Measurements from ENCODE around the gene MSI2. TPM values are rescaled to one million over a fixed set of nuclear protein-coding genes. Genes with fewer than 3 reads are reported as not detected.
A peak's percentile ranks its signal among the peaks of the same experiment; 100 is the strongest.

Gene MSI2
- total RNA-seq, 1 donor from 2014 or later, result 75.5 TPM

DNA sequence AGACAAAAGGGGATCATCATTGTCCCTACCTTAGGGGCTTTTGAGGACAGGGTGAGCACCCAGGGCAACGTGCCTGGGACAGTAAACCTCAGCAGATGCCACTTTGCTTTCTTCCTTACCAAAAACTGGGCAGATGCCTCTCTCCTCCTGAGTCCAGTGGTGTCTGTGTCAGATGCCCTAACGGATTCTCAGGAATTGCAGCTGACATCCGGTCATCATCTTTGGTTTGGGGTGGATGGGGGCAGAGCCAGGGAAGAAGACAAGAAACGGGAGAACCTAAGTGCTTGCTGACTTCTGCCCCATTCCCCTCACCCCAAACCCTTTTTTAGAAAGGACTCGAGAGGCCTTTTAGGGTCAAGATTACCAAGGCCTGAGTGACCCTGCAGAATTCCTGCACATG is 187.5 kb downstream of the MSI2 start:
- Mint-ChIP-seq H3K27ac (ENCODE audit: unreplicated experiment) (peak overlapping the region; percentile 88), H3K27me3 (ENCODE audit: unreplicated experiment) (no peaks in the 10 kb centered on the region), H3K9me3 (ENCODE audit: unreplicated experiment) (no peaks in the 10 kb centered on the region), H3K4me3 (ENCODE audit: unreplicated experiment) (no peak overlapping the region), H3K4me1 (ENCODE audit: unreplicated experiment) (peaks cover 79% of the 10 kb centered on the region), H3K36me3 (ENCODE audit: unreplicated experiment) (peaks cover 3% of the 10 kb centered on the region)
- TF ChIP-seq, protein P1, sequence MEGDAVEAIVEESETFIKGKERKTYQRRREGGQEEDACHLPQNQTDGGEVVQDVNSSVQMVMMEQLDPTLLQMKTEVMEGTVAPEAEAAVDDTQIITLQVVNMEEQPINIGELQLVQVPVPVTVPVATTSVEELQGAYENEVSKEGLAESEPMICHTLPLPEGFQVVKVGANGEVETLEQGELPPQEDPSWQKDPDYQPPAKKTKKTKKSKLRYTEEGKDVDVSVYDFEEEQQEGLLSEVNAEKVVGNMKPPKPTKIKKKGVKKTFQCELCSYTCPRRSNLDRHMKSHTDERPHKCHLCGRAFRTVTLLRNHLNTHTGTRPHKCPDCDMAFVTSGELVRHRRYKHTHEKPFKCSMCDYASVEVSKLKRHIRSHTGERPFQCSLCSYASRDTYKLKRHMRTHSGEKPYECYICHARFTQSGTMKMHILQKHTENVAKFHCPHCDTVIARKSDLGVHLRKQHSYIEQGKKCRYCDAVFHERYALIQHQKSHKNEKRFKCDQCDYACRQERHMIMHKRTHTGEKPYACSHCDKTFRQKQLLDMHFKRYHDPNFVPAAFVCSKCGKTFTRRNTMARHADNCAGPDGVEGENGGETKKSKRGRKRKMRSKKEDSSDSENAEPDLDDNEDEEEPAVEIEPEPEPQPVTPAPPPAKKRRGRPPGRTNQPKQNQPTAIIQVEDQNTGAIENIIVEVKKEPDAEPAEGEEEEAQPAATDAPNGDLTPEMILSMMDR (IDR thresholded peaks at IDR 0.05), result no peak
- DNase-seq (ENCODE audit: extremely low spot score, unreplicated experiment), result no peak

DNA sequence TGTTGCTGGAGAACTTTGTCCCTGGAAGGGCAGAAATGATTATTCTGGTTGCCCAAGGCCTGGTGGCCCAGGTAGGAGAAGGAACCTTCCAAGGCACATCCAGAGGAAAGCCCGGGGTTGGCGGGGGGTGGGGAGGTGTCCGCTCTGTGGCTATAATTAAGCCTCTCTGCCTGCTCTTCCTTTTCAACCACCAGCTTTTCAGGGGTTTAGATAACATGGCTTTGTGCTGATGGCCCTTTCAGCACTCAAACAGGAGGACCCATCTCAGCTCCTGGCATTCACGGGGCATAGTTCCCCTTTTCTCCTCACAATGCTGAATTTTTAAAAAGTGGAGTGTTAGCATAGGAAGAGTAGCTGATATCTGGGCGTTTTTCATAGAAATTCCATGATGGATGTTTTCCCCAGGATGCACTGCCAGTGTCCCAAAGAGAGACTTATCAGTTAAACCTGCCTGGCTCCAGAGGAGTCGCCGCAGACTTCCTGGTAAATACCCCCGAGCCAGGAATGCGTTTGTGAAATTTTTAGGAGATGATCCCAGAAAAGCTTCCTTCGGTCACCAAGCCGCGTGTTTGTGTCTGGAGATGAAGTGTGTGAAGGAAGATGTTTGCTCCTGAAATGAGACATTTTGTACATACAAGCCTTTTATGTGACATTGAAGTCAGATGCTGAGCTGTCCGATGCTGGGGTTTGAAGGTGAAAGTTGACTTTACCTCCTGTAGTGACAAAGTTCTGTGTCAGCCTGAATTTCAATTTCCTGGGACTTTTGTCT is 188.5 kb downstream of the MSI2 start:
- TF ChIP-seq, protein P1 (IDR thresholded peaks at IDR 0.05), result no peak
- peaks cover 68% of the 10 kb centered on the region for H3K4me1 Mint-ChIP-seq (ENCODE audit: unreplicated experiment)
- DNase-seq (ENCODE audit: extremely low spot score, unreplicated experiment), result no peak
- H3K9me3 Mint-ChIP-seq (ENCODE audit: unreplicated experiment), result no peaks in the 10 kb centered on the region
- peak overlapping the region; percentile 24 for H3K4me3 Mint-ChIP-seq (ENCODE audit: unreplicated experiment)
- H3K36me3 Mint-ChIP-seq (ENCODE audit: unreplicated experiment), result peaks cover 3% of the 10 kb centered on the region
- peak overlapping the region; percentile 74 for H3K27ac Mint-ChIP-seq (ENCODE audit: unreplicated experiment)
- no peaks in the 10 kb centered on the region for H3K27me3 Mint-ChIP-seq (ENCODE audit: unreplicated experiment)

DNA sequence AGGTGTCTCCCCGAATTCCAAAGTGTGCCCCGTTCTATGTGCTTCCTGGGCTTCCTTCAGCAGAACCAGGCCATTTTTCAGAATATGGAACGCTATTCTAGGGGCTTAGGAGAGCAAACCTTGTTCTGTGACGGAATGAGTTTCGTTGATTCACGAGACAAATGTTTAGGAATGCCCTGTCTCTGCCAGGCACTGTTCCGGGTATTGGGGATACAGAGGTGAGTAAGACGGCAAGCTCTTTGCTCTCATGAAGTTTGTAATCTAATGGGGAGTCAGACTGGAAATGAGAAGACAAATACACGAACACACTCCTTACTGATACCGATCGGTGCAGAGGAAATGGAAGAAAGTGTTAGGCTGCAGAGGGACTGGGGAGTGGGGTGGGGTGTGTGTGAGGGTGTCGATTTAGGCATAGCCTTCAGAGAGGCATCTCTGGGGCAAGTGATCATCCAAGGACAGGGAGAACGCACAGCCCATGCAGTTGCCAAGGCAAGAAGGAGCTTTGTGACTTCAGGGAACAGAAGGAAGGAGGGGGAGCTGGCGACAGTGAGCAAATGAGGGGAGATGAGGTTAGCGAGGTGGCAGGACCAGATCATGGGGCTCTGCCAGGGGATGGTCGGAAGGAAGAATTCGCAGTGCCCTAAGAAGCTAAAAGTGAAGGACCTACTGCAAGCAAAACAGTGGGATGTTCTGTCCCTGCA is 189.6 kb downstream of the MSI2 start:
- Mint-ChIP-seq H3K4me3 (ENCODE audit: unreplicated experiment) (no peak overlapping the region), H3K27me3 (ENCODE audit: unreplicated experiment) (no peaks in the 10 kb centered on the region), H3K36me3 (ENCODE audit: unreplicated experiment) (peaks cover 3% of the 10 kb centered on the region), H3K9me3 (ENCODE audit: unreplicated experiment) (no peaks in the 10 kb centered on the region), H3K27ac (ENCODE audit: unreplicated experiment) (peak overlapping the region; percentile 74), H3K4me1 (ENCODE audit: unreplicated experiment) (peaks cover 57% of the 10 kb centered on the region)
- DNase-seq (ENCODE audit: extremely low spot score, unreplicated experiment), result no peak
- TF ChIP-seq, protein P1 (IDR thresholded peaks at IDR 0.05), result no peak

DNA sequence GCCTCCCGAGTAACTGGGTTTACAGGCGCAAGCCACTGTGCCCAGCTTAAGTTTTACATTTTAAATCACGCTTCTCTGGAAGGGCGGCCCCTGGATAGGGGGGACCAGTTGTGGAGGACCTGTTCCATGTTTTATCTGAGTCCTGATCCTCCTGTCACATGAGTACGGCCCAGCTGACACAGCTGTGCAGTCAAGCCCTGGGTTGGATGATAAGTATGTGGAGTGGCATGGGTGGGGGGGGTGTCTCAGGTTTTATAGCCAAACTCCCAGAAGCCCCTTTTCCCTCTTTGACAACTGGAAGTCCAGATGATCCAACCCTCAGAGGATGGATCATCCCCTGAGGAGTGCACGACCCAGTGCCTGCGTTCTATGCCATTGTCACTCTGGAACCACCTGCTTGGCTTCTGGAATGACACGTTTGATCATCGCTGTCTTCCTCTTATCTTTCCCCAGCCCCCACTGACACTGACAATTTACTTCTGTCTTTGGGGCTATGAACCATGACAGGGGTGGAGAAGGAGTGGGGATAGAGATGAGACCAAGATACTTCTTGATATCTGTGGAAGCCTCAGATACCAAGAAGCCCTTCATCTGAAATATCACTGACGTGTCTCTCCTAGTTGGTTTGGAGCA is 191.2 kb downstream of the MSI2 start:
- Mint-ChIP-seq H3K4me3 (ENCODE audit: unreplicated experiment) (no peak overlapping the region), H3K27me3 (ENCODE audit: unreplicated experiment) (no peaks in the 10 kb centered on the region), H3K9me3 (ENCODE audit: unreplicated experiment) (no peaks in the 10 kb centered on the region), H3K36me3 (ENCODE audit: unreplicated experiment) (peaks cover 3% of the 10 kb centered on the region), H3K4me1 (ENCODE audit: unreplicated experiment) (peaks cover 42% of the 10 kb centered on the region), H3K27ac (ENCODE audit: unreplicated experiment) (no peak overlapping the region)
- DNase-seq (ENCODE audit: extremely low spot score, unreplicated experiment), result no peak
- TF ChIP-seq, protein P1 (IDR thresholded peaks at IDR 0.05), result no peak

All from osteocyte (in vitro differentiated cells).